ENCODE measurements around the gene CIDEB. TPM values are rescaled to one million over a fixed set of nuclear protein-coding genes. Genes with fewer than 3 reads are reported as not detected.

Gene CIDEB
- total RNA-seq, 1 donor from 2014 or later, result not detected

GRCh38 chr14:24300326-24300980, 7.3 kb downstream of the CIDEB start:
- Mint-ChIP-seq H3K36me3 (ENCODE audit: unreplicated experiment) (peaks cover 25% of the 10 kb centered on the region), H3K27me3 (ENCODE audit: unreplicated experiment) (no peaks in the 10 kb centered on the region), H3K9me3 (ENCODE audit: unreplicated experiment) (no peaks in the 10 kb centered on the region), H3K4me1 (ENCODE audit: unreplicated experiment) (peaks cover 30% of the 10 kb centered on the region), H3K27ac (ENCODE audit: unreplicated experiment) (peak overlapping the region; percentile 82), H3K4me3 (ENCODE audit: unreplicated experiment) (peak overlapping the region; percentile 89)
- DNase-seq (ENCODE audit: extremely low spot score, unreplicated experiment), result no peak
- TF ChIP-seq CTCF (IDR thresholded peaks at IDR 0.05), result no peak

- Mint-ChIP-seq H3K4me3 (ENCODE audit: unreplicated experiment) (peak within 1 kb of the TSS; percentile 89), H3K27me3 (ENCODE audit: unreplicated experiment) (no peaks in the 10 kb centered on the region), H3K9me3 (ENCODE audit: unreplicated experiment) (no peaks in the 10 kb centered on the region), H3K27ac (ENCODE audit: unreplicated experiment) (peak within 1 kb of the TSS; percentile 82), H3K36me3 (ENCODE audit: unreplicated experiment) (peaks cover 21% of the 10 kb centered on the region), H3K4me1 (ENCODE audit: unreplicated experiment) (peaks cover 31% of the 10 kb centered on the region)
- TF ChIP-seq CTCF (IDR thresholded peaks at IDR 0.05), result no peak
- DNase-seq (ENCODE audit: extremely low spot score, unreplicated experiment), result peak; percentile 94
Measured at GRCh38 chr14:24299255-24300191, 8.3 kb downstream of the CIDEB start, which contains the start of the genes DHRS1 and NOP9. DHRS1 (minus strand) TSS chr14:24299780; CDS start chr14:24299106, 674 bp downstream. NOP9 (plus strand) TSS chr14:24299850; CDS start chr14:24299955, 105 bp downstream.

GRCh38 chr14:24298892-24299254, 8.9 kb downstream of the CIDEB start:
- no peak for DNase-seq (ENCODE audit: extremely low spot score, unreplicated experiment)
- peak overlapping the region; percentile 82 for H3K27ac Mint-ChIP-seq (ENCODE audit: unreplicated experiment)
- no peaks in the 10 kb centered on the region for H3K9me3 Mint-ChIP-seq (ENCODE audit: unreplicated experiment)
- H3K4me1 Mint-ChIP-seq (ENCODE audit: unreplicated experiment), result peaks cover 31% of the 10 kb centered on the region
- H3K27me3 Mint-ChIP-seq (ENCODE audit: unreplicated experiment), result no peaks in the 10 kb centered on the region
- TF ChIP-seq CTCF (IDR thresholded peaks at IDR 0.05), result no peak
- H3K36me3 Mint-ChIP-seq (ENCODE audit: unreplicated experiment), result peaks cover 16% of the 10 kb centered on the region
- H3K4me3 Mint-ChIP-seq (ENCODE audit: unreplicated experiment), result peak overlapping the region; percentile 89

- Mint-ChIP-seq H3K27me3 (ENCODE audit: unreplicated experiment) (no peaks in the 10 kb centered on the region), H3K9me3 (ENCODE audit: unreplicated experiment) (no peaks in the 10 kb centered on the region), H3K27ac (ENCODE audit: unreplicated experiment) (peak overlapping the region; percentile 54), H3K4me3 (ENCODE audit: unreplicated experiment) (peak overlapping the region; percentile 7), H3K4me1 (ENCODE audit: unreplicated experiment) (peaks cover 31% of the 10 kb centered on the region), H3K36me3 (ENCODE audit: unreplicated experiment) (peaks cover 11% of the 10 kb centered on the region)
- DNase-seq (ENCODE audit: extremely low spot score, unreplicated experiment), result no peak
- peak; percentile 55 for TF ChIP-seq CTCF (IDR thresholded peaks at IDR 0.05)
Measured at GRCh38 chr14:24297190-24297964, 10.4 kb downstream of the CIDEB start.

Data from osteocyte (in vitro differentiated cells).